GM23248 (cell line): ENCODE data around the gene PIK3R1.

Experiments
- EZH2 ChIP-seq: fragments of 200-600 bp; sonication (generic); IDR thresholded peaks from 2 replicates; pipeline ENCODE4 v1.6.1; 2018; ENCODE audit warnings: antibody characterized with exemption, mild to moderate bottlenecking; ENCODE audit not compliant: insufficient read depth, poor library complexity, severe bottlenecking
- EZH2phosphoT487 ChIP-seq: fragments of 200-600 bp; sonication (generic); IDR thresholded peaks from 2 replicates; pipeline ENCODE4 v1.6.1; 2018; ENCODE audit warnings: antibody characterized with exemption, moderate library complexity, mild to moderate bottlenecking, low read depth; ENCODE audit not compliant: insufficient read depth

- TF ChIP-seq EZH2 = no peak
- TF ChIP-seq EZH2phosphoT487 = no peak
Observed at GRCh38 chr5:68287631-68287975, 72.0 kb downstream of the PIK3R1 start.
